Uterus (tissue), 4 donors: ENCODE measurements around the gene UVRAG. TPM values are rescaled to one million over a fixed set of nuclear protein-coding genes. Genes with fewer than 3 reads are reported as not detected.

Source experiments
- DNase-seq, 2 donors: peaks; one replicate each; pipeline ENCODE4 v3.0.0-alpha.2; 2019 to 2020
- H3K27ac ChIP-seq, 2 donors: fragments of 200-600 bp; sonication (generic); 1 replicate in 1 of 2; 2 replicates in 1 of 2; pipeline ENCODE4 v1.5.1; 2016 to 2018
- H3K27me3 ChIP-seq, 2 donors: fragments of 200-600 bp; sonication (generic); one replicate each; pipeline ENCODE4 v1.5.1; 2018 to 2019; ENCODE audit warnings: control low read depth in 1 of 2
- H3K36me3 ChIP-seq, 2 donors: fragments of 200-600 bp; sonication (generic); one replicate each; pipeline ENCODE4 v1.5.1; 2019; ENCODE audit warnings: control low read depth in 1 of 2
- H3K4me1 ChIP-seq, 2 donors: fragments of 200-600 bp; sonication (generic); one replicate each; pipeline ENCODE4 v1.5.1; 2018 to 2019; ENCODE audit warnings: control low read depth in 1 of 2
- H3K4me3 ChIP-seq, 2 donors: fragments of 200-600 bp; sonication (generic); 1 replicate in 1 of 2; 2 replicates in 1 of 2; pipeline ENCODE4 v1.5.1; 2018 to 2019; ENCODE audit warnings: mild to moderate bottlenecking in 1 of 2
- H3K9me3 ChIP-seq, 2 donors: fragments of 200-600 bp; sonication (generic); one replicate each; pipeline ENCODE4 v1.5.1; 2019; ENCODE audit warnings: control low read depth in 1 of 2
- CTCF ChIP-seq, 4 experiments: fragments of 200-600 bp in 2 of 4; fragments of 450-650 bp in 2 of 4; sonication (generic) in 2 of 4; IDR thresholded peaks; one replicate each; pipeline ENCODE4 v1.5.1; 2016 to 2019; ENCODE audit warnings: antibody characterized with exemption in 4 of 4, mild to moderate bottlenecking in 2 of 4, moderate library complexity in 1 of 4
- POLR2A ChIP-seq, 2 donors: fragments of 450-650 bp; IDR thresholded peaks; one replicate each; pipeline ENCODE4 v1.6.1; 2016; ENCODE audit warnings: antibody characterized with exemption in 2 of 2, mild to moderate bottlenecking in 1 of 2, moderate library complexity in 1 of 2
- intact Hi-C: fragments of 100-400 bp; cut with DNase I; formaldehyde crosslinking; loops from one replicate; pipeline ENCODE4 v1.15.1; 2023; ENCODE audit warnings: low total_unique reads
- total RNA-seq, 4 donors: library from RNA; depleted of rRNA in 3 of 4; stranded (reverse); fragments of >200 nt in 3 of 4; gene quantifications; one replicate each; pipeline versions ENCODE4 v1.1.0 to v1.2.4, GENCODE V29; 2014 to 2023
- donor health status: DM: yes; HTN: yes; CAD: no.

UVRAG gene
- total RNA-seq, 4 donors from 2014 or later, result 14.9 to 42.9 (median 26.4) TPM

- no peak overlapping the region for H3K4me3 ChIP-seq
- H3K27me3 ChIP-seq, result no peaks in the 10 kb centered on the region
- intact Hi-C loops, result no loop called here
- H3K4me1 ChIP-seq, result no peaks in the 10 kb centered on the region
- no peak for DNase-seq
- H3K9me3 ChIP-seq, result no peaks in the 10 kb centered on the region
- no peaks in the 10 kb centered on the region for H3K36me3 ChIP-seq
- H3K27ac ChIP-seq, result no peak overlapping the region
- no peak for TF ChIP-seq CTCF (IDR thresholded peaks at IDR 0.05)
- no peak for TF ChIP-seq POLR2A (IDR thresholded peaks at IDR 0.05)
Observed at GRCh38 chr11:75949023-75949672, 134.1 kb downstream of the UVRAG start.

GRCh38 chr11:75950141-75950540 lies 135.1 kb downstream of the UVRAG start:
- intact Hi-C loops, result no loop called here
- Histone ChIP-seq H3K9me3 (no peaks in the 10 kb centered on the region), H3K27ac (no peak overlapping the region)

GRCh38 chr11:75954039-75954438 lies 139.0 kb downstream of the UVRAG start:
- H3K4me3 ChIP-seq, result no peak overlapping the region
- H3K9me3 ChIP-seq, result no peaks in the 10 kb centered on the region
- no peak for TF ChIP-seq CTCF (IDR thresholded peaks at IDR 0.05)
- TF ChIP-seq POLR2A (IDR thresholded peaks at IDR 0.05), result no peak
- no peaks in the 10 kb centered on the region for H3K27me3 ChIP-seq
- intact Hi-C loops, result no loop called here
- no peaks in the 10 kb centered on the region for H3K36me3 ChIP-seq
- H3K27ac ChIP-seq, result no peak overlapping the region
- no peak for DNase-seq
- H3K4me1 ChIP-seq, result no peaks in the 10 kb centered on the region

More at GRCh38 chr11:75950141-75950540, 135.1 kb downstream of the UVRAG start:
- H3K4me1 ChIP-seq, result no peaks in the 10 kb centered on the region
- no peak for TF ChIP-seq CTCF (IDR thresholded peaks at IDR 0.05)
- TF ChIP-seq POLR2A (IDR thresholded peaks at IDR 0.05), result no peak
- H3K27me3 ChIP-seq, result no peaks in the 10 kb centered on the region
- DNase-seq, result no peak
- no peaks in the 10 kb centered on the region for H3K36me3 ChIP-seq
- no peak overlapping the region for H3K4me3 ChIP-seq

DNA sequence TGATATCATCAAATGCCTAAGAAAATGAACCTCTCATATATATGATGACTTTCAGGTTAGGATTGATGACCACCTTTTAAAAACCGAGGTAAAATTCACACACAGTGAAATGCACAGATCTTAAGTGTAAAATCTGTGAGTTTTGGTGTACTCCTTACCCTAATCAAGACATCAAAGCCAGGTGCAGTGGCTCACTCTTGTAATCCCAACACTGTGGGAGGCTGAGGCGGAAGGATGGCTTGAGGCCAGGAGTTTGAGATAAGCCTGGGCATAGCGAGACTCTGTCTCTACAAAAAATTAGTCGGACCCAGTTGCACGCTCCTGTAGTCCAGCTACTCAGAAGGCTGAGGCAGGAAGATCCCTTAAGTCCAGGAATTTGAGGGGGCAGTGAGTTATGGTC lies 140.4 kb downstream of the UVRAG start:
- Histone ChIP-seq H3K27me3 (no peaks in the 10 kb centered on the region), H3K4me1 (no peaks in the 10 kb centered on the region), H3K36me3 (no peaks in the 10 kb centered on the region), H3K9me3 (no peaks in the 10 kb centered on the region), H3K4me3 (no peak overlapping the region), H3K27ac (no peak overlapping the region)
- intact Hi-C loops, result no loop called here
- no peak for DNase-seq
- TF ChIP-seq POLR2A (IDR thresholded peaks at IDR 0.05), result no peak
- no peak for TF ChIP-seq CTCF (IDR thresholded peaks at IDR 0.05)

GRCh38 chr11:75959540-75959939 lies 144.5 kb downstream of the UVRAG start:
- no peaks in the 10 kb centered on the region for H3K9me3 ChIP-seq
- no peak for TF ChIP-seq CTCF (IDR thresholded peaks at IDR 0.05)
- TF ChIP-seq POLR2A (IDR thresholded peaks at IDR 0.05), result no peak
- intact Hi-C loops, result no loop called here

More at GRCh38 chr11:75959540-75959939, 144.5 kb downstream of the UVRAG start:
- no peaks in the 10 kb centered on the region for H3K4me1 ChIP-seq
- no peak overlapping the region for H3K4me3 ChIP-seq
- H3K27me3 ChIP-seq, result no peaks in the 10 kb centered on the region
- no peak for DNase-seq
- no peak overlapping the region for H3K27ac ChIP-seq
- H3K36me3 ChIP-seq, result no peaks in the 10 kb centered on the region
